ELR (cell line): ENCODE measurements around the gene PRKCA.
"Not testable (repeated sequence)": the region's sequence is repeated elsewhere in the genome, so short reads cannot be mapped to it uniquely, and the experiment has no call there.

Experiments used
- DNase-seq: peaks from one replicate; pipeline ENCODE4 v3.0.0-alpha.2; 2015; ENCODE audit warnings: low read depth

PRKCA gene

GRCh38 chr17:66441101-66441661 is 138.8 kb downstream of the PRKCA start:
- DNase-seq, result no peak

DNA sequence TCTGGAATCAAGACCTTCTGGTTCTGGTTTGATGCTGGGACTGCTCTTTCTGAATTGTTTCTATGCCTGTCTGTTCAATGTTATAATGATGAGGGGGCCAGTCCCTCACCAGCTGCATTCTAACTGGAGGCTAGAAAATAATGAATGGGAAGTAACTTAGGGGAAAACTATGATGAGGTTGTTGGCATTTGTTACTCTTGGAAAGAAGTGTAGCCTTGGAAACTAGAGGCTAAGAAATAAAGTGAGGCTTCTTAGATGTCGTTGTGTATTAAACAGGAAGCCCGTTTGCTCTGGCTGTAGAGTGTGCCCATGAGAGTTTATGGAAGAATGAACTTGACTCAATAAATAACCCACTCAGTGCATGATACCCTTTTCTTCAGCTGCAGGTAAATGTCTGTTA is 140.8 kb downstream of the PRKCA start:
- no peak for DNase-seq

- no peak for DNase-seq
These were observed 141.2 kb downstream of the PRKCA start for GRCh38 chr17:66443606-66444005.

- no peak for DNase-seq
These were observed 141.6 kb downstream of the PRKCA start for GRCh38 chr17:66444031-66444430.

GRCh38 chr17:66445229-66445628 is 142.8 kb downstream of the PRKCA start:
- no peak for DNase-seq

DNA sequence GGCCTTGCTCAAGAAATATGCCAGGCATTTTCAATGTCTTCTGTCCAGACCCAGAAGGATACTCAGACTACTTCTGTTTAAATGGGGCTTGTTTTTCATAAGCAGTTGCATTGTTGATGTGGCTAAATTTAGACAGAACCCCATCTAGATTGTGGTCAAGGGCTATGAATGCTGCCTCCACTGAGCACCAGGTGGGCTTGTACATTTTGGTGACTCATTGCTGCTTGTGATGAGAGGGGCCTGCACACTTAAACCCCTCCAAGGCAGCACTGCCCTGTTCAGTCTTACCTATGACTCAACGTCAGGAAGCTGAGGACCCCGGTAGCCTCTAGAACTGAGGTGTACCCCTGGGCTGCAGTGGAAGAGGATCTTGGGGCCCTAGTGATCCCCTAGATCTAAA is 144.0 kb downstream of the PRKCA start:
- no peak for DNase-seq

- DNase-seq, result no peak
These were observed 144.7 kb downstream of the PRKCA start for GRCh38 chr17:66447159-66447558.

DNA sequence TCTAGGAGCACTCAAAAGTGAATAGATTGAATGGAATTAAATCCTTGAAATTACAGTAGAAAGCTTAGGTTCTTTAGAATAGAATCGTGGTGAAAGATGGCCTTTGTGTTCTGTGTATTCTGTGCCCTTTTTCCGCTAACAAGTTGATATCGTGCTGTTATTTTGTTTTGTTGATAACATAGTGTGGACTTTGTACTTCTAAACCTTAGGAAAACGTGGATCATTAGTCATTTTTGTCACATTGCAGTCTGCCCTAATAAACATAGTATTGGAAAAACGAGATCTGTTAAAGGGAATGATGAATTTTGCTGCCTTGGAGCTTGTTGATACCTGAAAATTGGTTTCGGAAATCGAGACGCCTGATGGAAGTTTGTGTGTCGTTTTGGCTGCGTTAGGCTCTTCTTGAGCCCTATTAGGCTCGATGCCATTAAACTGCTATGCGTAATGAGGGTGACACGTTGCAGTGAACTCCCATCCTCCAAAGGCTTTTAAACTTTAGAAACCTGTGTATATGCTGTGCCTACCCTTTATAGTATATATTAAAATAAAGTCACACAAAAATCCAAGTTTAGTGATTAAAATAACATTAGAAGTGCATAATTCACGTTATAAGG is 145.7 kb downstream of the PRKCA start:
- DNase-seq, result no peak

- DNase-seq, result no peak
These were observed 147.1 kb downstream of the PRKCA start for GRCh38 chr17:66449418-66449977.

DNA sequence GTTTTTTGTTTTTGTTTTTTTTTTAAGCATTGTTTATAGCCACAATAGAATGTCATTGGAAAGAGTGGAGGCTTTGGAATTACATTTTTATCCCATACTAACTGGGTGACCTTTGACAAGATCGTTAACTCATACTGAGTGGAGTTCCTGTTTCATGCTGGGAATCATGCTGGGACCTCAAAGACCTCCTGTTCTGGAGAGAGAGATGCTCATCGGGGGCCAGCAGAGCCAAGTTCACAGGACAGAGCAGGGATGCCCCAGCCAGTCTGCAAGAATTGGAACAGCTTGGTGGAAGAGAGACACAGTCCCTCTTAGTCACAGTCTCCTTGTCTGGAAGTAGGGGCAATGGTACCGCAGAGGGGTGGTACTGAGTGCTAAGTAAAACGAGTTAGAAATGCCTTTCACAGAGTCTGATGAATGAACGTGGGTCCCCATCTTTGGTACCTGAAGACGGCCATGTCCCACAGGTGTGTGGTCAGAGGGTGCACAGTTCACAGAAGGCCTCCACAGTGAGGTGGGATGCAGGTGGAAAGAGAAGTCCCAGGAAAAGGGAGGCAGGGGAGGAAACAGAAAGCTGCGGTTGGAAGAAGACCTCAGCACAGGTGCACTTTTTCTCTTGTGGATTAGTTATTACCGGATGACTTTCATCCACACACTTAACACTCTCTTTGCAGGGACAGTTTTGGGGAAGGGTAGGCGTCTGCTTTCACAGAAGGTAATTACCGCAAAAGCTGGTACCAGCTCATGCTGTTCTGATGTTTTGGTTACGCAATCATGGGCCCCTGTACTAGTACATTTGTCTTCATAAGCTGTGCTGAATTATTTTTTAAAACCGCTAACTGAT is 147.8 kb downstream of the PRKCA start:
- DNase-seq, result no peak

GRCh38 chr17:66450852-66451158 is 148.4 kb downstream of the PRKCA start:
- DNase-seq, result no peak

GRCh38 chr17:66451188-66452149 is 149.1 kb downstream of the PRKCA start:
- DNase-seq, result no peak

DNA sequence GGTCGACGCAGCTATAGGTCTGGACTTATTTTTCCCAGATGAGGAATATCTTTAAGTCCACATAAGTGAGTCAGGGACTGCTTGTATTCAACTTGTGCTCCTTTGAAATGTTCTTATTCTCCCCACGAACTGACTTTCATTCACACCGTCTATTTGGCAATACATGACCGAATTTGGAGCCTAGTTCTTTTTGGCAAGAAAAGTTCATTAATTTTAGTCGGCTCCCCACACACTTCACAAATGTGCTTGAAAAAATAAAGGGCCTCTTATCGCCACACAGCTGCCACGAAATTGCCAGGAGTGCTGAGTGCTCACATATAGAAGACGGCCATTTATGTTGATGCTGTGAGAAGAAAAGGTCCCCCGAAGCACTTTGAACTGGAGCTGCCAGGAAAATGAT is 152.6 kb downstream of the PRKCA start:
- DNase-seq, result no peak

GRCh38 chr17:66457499-66457898 is 155.1 kb downstream of the PRKCA start:
- DNase-seq, result not testable (repeated sequence)

DNA sequence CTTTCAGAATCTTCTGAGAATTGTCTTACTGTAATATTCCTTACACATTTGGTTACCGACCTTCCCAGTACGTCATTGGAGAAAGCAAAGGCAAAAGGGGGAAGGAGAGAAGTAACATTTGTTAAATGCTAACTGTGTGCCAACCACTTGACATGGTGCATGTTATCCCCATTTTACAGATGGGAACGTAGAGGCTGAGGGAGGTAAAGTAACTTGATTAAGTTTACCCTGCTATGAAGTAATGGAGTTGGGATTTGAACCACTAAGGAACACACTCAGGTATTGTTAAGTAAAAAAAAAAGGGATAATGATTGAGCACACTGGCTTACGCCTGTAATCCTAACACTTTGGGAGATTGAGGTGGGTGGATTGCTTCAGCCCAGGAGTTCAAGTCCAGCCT is 156.4 kb downstream of the PRKCA start:
- no peak for DNase-seq

GRCh38 chr17:66459811-66460270 is 157.4 kb downstream of the PRKCA start:
- DNase-seq, result peak; percentile 99

GRCh38 chr17:66460558-66460957 is 158.1 kb downstream of the PRKCA start:
- DNase-seq, result no peak

DNA sequence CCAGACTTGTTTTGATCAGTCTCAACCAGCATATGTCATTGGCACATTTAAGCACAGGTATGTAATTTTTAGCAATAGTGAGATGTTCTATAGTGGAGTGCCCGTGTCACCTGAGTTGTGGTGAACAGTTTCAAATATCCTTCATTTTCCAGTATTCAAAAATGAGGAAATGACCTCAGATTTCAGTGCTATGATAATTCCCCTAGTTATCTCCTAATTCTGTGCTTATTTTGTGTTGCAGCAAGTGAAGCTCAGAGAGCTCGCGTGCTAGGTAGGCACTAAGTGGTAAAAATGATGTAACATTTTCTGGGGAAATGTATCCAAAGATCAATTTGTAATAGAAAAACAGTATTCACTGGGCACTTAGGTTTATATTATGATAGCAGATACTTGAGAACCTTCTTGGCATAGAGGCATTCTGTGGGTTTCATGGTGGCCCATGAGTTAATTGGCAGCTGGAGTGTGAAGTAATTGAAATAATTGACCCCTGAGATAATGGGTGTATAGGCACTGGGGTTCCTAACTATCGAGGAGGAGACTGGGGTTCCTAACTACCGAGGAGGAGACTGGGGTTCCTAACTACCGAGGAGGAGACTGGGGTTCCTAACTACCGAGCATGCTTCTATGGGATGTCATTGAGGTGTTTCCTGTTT is 159.1 kb downstream of the PRKCA start:
- DNase-seq, result no peak

DNA sequence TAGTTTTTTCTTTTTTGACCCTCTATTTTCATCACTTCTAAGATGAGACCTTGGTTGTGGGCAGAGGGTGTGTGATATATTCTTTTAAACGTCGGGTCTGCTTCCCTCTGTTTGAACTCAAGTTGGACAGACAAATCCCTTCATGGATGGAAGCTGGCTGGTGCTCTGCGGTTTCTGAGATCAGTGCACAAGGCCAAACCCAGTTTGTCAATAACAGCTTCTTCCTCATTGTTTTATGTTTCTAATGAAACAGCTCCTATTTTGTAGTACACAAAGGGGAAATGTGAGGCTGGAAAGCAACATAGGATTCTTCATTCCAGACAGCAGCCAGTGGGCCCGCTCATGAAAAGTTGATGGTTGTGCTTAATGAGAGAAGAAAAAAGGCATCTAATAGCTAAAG is 159.6 kb downstream of the PRKCA start:
- no peak for DNase-seq

DNA sequence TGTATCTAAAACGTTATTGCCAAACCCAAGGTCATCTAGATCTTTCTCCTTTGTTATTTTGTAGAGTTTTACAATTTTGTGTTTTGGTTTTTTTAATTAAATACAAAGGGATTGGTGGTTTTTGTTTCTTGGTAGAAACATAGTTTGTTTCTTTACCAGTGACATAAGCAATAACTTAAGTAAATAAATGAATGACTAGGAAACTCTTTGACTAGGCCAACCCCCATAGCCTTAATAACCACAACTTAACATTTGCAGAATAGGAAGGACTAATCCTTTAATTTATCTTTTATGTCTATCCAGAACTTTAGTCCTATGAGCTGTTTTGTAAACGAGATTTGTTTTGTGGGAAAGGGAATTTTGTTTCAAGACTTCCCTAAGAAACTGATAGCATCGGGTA is 162.5 kb downstream of the PRKCA start:
- peak; percentile 24 for DNase-seq

- no peak for DNase-seq
These were observed 163.3 kb downstream of the PRKCA start for GRCh38 chr17:66465701-66466100.
